Renal pelvis (tissue), 12 donors: ENCODE results near the gene CSF1R. TPM values are rescaled to one million over a fixed set of nuclear protein-coding genes. Genes with fewer than 3 reads are reported as not detected.

Experiments used
- DNase-seq: peaks from one replicate; pipeline ENCODE4 v3.0.0-alpha.2; 2013
- long read RNA-seq, 16 experiments: transcript quantifications; one replicate each; lab custom pipeline, GENCODE V29; 2026
- polyA plus RNA-seq, 3 donors: library from polyadenylated mRNA; unstranded; fragments of 120-200 nt; gene quantifications; one replicate each; pipeline ENCODE4 v1.2.1, GENCODE V29; 2013; ENCODE audit not compliant: insufficient read length in 3 of 3

The CSF1R gene
- polyA plus RNA-seq = 10 to 100 TPM; 15.8 to 18.5 (median 16.1) TPM
- long read RNA-seq, donor 1 = 0 reads
- long read RNA-seq, donor 2, partial matches to known transcripts = 0 of 2 reads
- long read RNA-seq, donor 2, other reads (novel, unspliced or antisense) = 0 of 2 reads
- long read RNA-seq, donor 3, partial matches to known transcripts = 0 of 1 reads
- long read RNA-seq, donor 3, other reads (novel, unspliced or antisense) = 0 of 1 reads
- long read RNA-seq, donor 4, partial matches to known transcripts = 391 of 391 reads
- long read RNA-seq, donor 4, other reads (novel, unspliced or antisense) = 0 of 391 reads
- long read RNA-seq, donor 5, partial matches to known transcripts = 212 of 213 reads
- long read RNA-seq, donor 5, other reads (novel, unspliced or antisense) = 0 of 213 reads
- long read RNA-seq, donor 6, partial matches to known transcripts = 249 of 249 reads
- long read RNA-seq, donor 6, other reads (novel, unspliced or antisense) = 0 of 249 reads
- long read RNA-seq, donor 7, partial matches to known transcripts = 296 of 297 reads
- long read RNA-seq, donor 7, other reads (novel, unspliced or antisense) = 0 of 297 reads
- long read RNA-seq, donor 8, partial matches to known transcripts = 0 of 2 reads
- long read RNA-seq, donor 8, other reads (novel, unspliced or antisense) = 0 of 2 reads
- long read RNA-seq, donor 9 = 0 reads
- long read RNA-seq, donor 10 = 0 reads
- long read RNA-seq, donor 11 = 0 reads
- long read RNA-seq, donor 12, partial matches to known transcripts = 6 of 8 reads
- long read RNA-seq, donor 12, other reads (novel, unspliced or antisense) = 0 of 8 reads
- long read RNA-seq, donor 13, partial matches to known transcripts = 0 of 3 reads
- long read RNA-seq, donor 13, other reads (novel, unspliced or antisense) = 0 of 3 reads
- long read RNA-seq, donor 14, partial matches to known transcripts = 15 of 18 reads
- long read RNA-seq, donor 14, other reads (novel, unspliced or antisense) = 0 of 18 reads
- long read RNA-seq, donor 15, partial matches to known transcripts = 10 of 11 reads
- long read RNA-seq, donor 15, other reads (novel, unspliced or antisense) = 0 of 11 reads
- long read RNA-seq, donor 16, partial matches to known transcripts = 410 of 410 reads
- long read RNA-seq, donor 16, other reads (novel, unspliced or antisense) = 0 of 410 reads

GRCh38 chr5:150085950-150086715 lies at the start of gene CSF1R:
CSF1R (minus strand) TSS chr5:150086554; CDS start chr5:150086427, 127 bp downstream.
- no peak for DNase-seq

GRCh38 chr5:150135557-150136304 lies 49.4 kb upstream of the CSF1R start:
- no peak for DNase-seq

GRCh38 chr5:150134198-150134588 lies 47.8 kb upstream of the CSF1R start:
- no peak for DNase-seq

- DNase-seq = no peak
Observed at GRCh38 chr5:150133581-150134197, 47.3 kb upstream of the CSF1R start.

GRCh38 chr5:150132740-150133139 lies 46.4 kb upstream of the CSF1R start:
- no peak for DNase-seq

GRCh38 chr5:150131978-150132694 lies 45.8 kb upstream of the CSF1R start:
- DNase-seq = no peak

- DNase-seq = no peak
Observed at GRCh38 chr5:150131461-150131860, 45.1 kb upstream of the CSF1R start.

GRCh38 chr5:150130493-150130922 lies 44.2 kb upstream of the CSF1R start:
- no peak for DNase-seq

- no peak for DNase-seq
Observed at GRCh38 chr5:150129813-150130492, 43.6 kb upstream of the CSF1R start.

GRCh38 chr5:150129454-150129812 lies 43.1 kb upstream of the CSF1R start:
- DNase-seq = no peak

- DNase-seq = no peak
Observed at GRCh38 chr5:150126921-150127265, 40.5 kb upstream of the CSF1R start.

GRCh38 chr5:150126199-150126920 lies 40.0 kb upstream of the CSF1R start:
- DNase-seq = no peak

- no peak for DNase-seq
Observed at GRCh38 chr5:150125334-150125733, 39.0 kb upstream of the CSF1R start.

GRCh38 chr5:150124596-150124995 lies 38.2 kb upstream of the CSF1R start:
- DNase-seq = no peak

GRCh38 chr5:150124111-150124557 lies 37.8 kb upstream of the CSF1R start:
- no peak for DNase-seq

- no peak for DNase-seq
Observed at GRCh38 chr5:150123542-150123941, 37.2 kb upstream of the CSF1R start.

GRCh38 chr5:150122536-150123481 lies 36.5 kb upstream of the CSF1R start:
- DNase-seq = no peak
